ENCODE data around the gene SMLR1. TPM values are rescaled to one million over a fixed set of nuclear protein-coding genes. Genes with fewer than 3 reads are reported as not detected.
A peak's percentile ranks its signal among the peaks of the same experiment; 100 is the strongest.

Gene SMLR1
- total RNA-seq, 4 donors from 2014 or later = not detected

DNA sequence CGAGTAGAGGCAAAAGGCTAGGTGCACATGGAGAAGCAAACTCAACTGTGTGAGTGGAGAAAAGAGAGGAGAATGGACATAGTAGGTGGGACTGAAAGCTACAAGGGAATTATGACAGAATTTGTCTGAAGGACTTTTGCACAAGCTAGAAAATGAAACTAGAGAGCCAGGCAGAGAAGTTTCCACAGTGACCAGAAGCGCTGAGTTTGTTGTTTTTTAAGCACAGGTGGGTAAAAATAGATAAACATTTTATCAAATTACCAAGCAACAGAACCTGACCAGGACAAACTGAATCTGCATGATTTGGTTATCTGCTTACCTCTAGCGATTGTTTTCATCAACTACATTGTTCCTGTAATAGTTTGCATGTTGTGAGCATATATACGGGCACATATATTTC lies 38.6 kb downstream of the SMLR1 start:
- 93 to 95% methylated on average over 4 of the region's 4 CpGs for WGBS, 2 donors
- H3K4me3 ChIP-seq (ENCODE audit: low read depth, poor library complexity, severe bottlenecking) = no peak overlapping the region
- DNase-seq (ENCODE audit: low spot score in 2 of 2) = no peak
- intact Hi-C loops (cut with DNase I; ENCODE audit: low total_unique reads) = no loop called here
- no peak for TF ChIP-seq POLR2A (IDR thresholded peaks at IDR 0.05)
- TF ChIP-seq, protein P1, sequence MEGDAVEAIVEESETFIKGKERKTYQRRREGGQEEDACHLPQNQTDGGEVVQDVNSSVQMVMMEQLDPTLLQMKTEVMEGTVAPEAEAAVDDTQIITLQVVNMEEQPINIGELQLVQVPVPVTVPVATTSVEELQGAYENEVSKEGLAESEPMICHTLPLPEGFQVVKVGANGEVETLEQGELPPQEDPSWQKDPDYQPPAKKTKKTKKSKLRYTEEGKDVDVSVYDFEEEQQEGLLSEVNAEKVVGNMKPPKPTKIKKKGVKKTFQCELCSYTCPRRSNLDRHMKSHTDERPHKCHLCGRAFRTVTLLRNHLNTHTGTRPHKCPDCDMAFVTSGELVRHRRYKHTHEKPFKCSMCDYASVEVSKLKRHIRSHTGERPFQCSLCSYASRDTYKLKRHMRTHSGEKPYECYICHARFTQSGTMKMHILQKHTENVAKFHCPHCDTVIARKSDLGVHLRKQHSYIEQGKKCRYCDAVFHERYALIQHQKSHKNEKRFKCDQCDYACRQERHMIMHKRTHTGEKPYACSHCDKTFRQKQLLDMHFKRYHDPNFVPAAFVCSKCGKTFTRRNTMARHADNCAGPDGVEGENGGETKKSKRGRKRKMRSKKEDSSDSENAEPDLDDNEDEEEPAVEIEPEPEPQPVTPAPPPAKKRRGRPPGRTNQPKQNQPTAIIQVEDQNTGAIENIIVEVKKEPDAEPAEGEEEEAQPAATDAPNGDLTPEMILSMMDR (IDR thresholded peaks at IDR 0.05) = no peak

DNA sequence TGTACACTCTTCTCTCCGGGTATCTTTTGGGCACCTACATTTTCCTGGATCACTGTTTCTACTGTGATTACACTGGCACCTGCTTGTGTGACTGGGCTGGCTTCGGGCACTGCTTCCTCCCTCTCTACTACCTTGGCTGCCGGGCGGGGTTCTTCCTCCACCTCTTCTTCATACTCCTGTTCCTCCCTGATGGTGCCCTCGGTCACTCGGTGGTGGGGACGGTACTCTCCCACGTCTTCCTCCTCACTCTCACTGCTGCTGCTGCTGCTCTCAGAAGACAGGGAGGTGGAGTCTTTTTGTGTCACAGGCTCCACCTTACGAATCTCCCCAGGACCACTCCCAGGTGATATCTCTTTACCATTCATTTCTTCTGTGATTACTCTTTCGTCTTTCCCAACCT lies 42.5 kb downstream of the SMLR1 start:
- 92 to 95% methylated on average over 10 of the region's 10 CpGs for WGBS, 2 donors
- DNase-seq (ENCODE audit: low spot score in 2 of 2) = no peak
- no peak for TF ChIP-seq POLR2A (IDR thresholded peaks at IDR 0.05)
- no peak overlapping the region for H3K4me3 ChIP-seq (ENCODE audit: low read depth, poor library complexity, severe bottlenecking)
- intact Hi-C loops (cut with DNase I; ENCODE audit: low total_unique reads) = loop anchor here (10.0 kb wide), 1 partner anchor 545 kb away; no protein-coding TSS in a partner anchor

DNA sequence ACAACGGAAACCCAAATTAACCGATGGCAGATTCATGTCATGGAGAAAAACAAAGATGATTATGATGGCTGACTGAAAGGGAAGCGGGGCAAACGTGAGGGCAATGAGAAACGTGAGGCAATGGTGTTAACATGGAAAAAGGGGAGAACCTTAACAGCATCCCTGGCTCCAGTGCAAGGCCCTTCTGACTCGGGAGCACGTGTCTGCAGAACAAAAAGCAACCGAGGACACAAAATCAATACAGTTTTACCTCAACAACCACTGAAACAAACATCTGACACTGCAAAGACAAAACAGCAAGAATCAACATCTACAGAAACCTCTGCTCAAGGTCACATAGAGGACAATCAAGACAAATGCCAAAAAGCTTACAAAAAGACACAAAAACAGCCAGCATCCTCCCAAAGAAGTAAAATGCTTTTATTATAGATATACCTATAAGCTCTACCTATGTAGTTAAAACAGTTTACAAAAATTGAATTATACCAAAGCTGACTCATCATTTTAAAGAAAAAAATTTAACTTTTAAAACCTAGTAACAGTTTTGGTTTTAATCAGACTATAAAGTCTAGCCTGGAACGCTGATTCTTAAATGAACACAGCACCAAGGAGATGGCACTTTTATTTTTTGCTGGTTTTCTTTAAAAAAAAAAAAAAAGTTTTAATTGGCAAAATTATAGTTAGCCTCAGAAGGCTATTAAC lies 43.1 kb downstream of the SMLR1 start:
- 87 to 88% methylated on average over 9 of the region's 9 CpGs for WGBS, 2 donors
- DNase-seq (ENCODE audit: low spot score in 2 of 2) = no peak
- no peak overlapping the region for H3K4me3 ChIP-seq (ENCODE audit: low read depth, poor library complexity, severe bottlenecking)
- TF ChIP-seq, protein P1 (IDR thresholded peaks at IDR 0.05) = no peak
- no peak for TF ChIP-seq POLR2A (IDR thresholded peaks at IDR 0.05)
- intact Hi-C loops (cut with DNase I; ENCODE audit: low total_unique reads) = loop anchor here (10.0 kb wide), 1 partner anchor 546 kb away; no protein-coding TSS in a partner anchor

DNA sequence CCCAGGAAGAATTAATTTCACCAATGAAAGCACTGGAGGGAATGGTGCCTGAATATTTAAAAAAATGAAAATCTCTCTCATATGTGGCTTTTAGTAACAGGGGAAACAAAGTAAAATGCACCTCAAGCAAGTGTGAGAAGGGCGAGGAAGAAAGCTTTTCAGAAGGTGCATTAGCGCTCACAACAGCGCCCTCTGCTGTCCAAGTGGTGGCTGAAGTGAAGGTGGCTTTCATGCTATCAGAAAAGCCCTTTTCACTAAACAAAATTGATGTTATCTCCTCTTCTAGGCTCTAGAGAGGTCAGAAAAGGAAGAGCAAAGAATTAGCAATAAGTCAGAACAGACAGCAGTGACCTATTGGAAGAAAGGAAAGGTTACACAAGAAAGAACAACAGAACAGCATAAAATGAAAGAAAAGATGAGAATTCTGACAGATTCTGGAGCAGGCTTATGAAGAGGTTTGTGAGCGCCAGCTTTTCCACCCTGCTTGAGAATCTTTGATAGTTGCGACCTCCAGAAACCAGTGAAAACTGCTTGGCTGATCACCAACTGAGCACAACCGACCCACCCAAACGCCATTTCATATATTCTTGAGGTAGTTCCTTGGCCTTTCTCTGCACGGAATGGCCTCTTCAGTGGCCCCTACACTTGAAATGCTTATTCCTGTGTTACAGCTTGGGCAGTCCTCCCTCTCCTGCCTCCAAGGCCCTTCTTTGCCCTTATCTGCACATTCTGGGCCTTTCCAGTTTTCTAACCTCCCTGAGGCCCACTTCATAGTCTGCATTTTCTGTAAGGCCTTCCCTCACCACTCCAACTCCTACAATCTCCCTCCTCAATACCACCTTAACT lies 45.3 kb downstream of the SMLR1 start:
- no peak overlapping the region for H3K4me3 ChIP-seq (ENCODE audit: low read depth, poor library complexity, severe bottlenecking)
- TF ChIP-seq, protein P1 (IDR thresholded peaks at IDR 0.05) = no peak
- no peak for TF ChIP-seq POLR2A (IDR thresholded peaks at IDR 0.05)
- peak; percentile 45 to 94 for DNase-seq (ENCODE audit: low spot score in 2 of 2)
- 71 to 75% methylated on average over 8 of the region's 8 CpGs for WGBS, 2 donors
- intact Hi-C loops (cut with DNase I; ENCODE audit: low total_unique reads) = loop anchor here (10.0 kb wide), 1 partner anchor 548 kb away; no protein-coding TSS in a partner anchor

DNA sequence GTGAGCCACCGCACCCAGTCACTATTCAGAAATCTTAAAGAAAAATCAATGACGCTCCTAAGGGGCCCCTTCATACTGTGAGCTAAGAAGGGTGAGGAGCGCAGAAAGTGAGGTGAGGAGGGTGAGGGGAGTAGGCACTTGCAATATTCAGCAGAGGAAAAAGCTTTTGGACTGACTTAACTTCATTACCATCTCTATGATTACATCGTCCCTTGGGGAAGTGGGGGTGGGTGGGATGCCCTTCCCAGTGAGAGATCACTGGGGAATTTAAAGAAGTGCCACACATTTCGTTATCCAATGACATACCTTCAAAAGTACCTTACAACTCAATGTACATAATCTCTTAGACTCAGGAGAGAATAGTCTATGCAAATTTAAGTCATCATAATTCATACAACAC lies 46.5 kb downstream of the SMLR1 start:
- 92 to 96% methylated on average over 5 of the region's 5 CpGs for WGBS, 2 donors
- intact Hi-C loops (cut with DNase I; ENCODE audit: low total_unique reads) = loop anchor here (10.0 kb wide), 1 partner anchor 549 kb away; no protein-coding TSS in a partner anchor

More for the DNA sequence above, 46.5 kb downstream of the SMLR1 start:
- TF ChIP-seq, protein P1 (IDR thresholded peaks at IDR 0.05) = no peak
- TF ChIP-seq POLR2A (IDR thresholded peaks at IDR 0.05) = no peak
- no peak overlapping the region for H3K4me3 ChIP-seq (ENCODE audit: low read depth, poor library complexity, severe bottlenecking)
- no peak for DNase-seq (ENCODE audit: low spot score in 2 of 2)

All from lower leg skin (tissue), 4 donors.